ENCODE data around the gene RAB40C.
"Not testable (repeated sequence)": the region's sequence is repeated elsewhere in the genome, so short reads cannot be mapped to it uniquely, and the experiment has no call there.

The RAB40C gene

GRCh38 chr16:591231-591630 is 1.4 kb downstream of the RAB40C start:
- no peak for DNase-seq

GRCh38 chr16:591892-592517 is 2.1 kb downstream of the RAB40C start:
- no peak for DNase-seq

- no peak for DNase-seq
Measured at GRCh38 chr16:592518-593306, 2.8 kb downstream of the RAB40C start.

- DNase-seq: no peak
Measured at GRCh38 chr16:593406-593805, 3.5 kb downstream of the RAB40C start.

GRCh38 chr16:593807-594206 is 3.9 kb downstream of the RAB40C start:
- no peak for DNase-seq

GRCh38 chr16:595094-595528 is 5.2 kb downstream of the RAB40C start:
- DNase-seq: no peak

GRCh38 chr16:595942-596735 is 6.3 kb downstream of the RAB40C start:
- no peak for DNase-seq

- no peak for DNase-seq
Measured at GRCh38 chr16:596736-597060, 6.8 kb downstream of the RAB40C start.

GRCh38 chr16:597655-598054 is 7.8 kb downstream of the RAB40C start:
- not testable (repeated sequence) for DNase-seq

- DNase-seq: no peak
Measured at GRCh38 chr16:598823-599739, 9.2 kb downstream of the RAB40C start.

- no peak for DNase-seq
Measured at GRCh38 chr16:600781-601180, 10.9 kb downstream of the RAB40C start.

GRCh38 chr16:603933-604332 is 14.1 kb downstream of the RAB40C start:
- DNase-seq: no peak

- no peak for DNase-seq
Measured at GRCh38 chr16:606656-607307, 16.9 kb downstream of the RAB40C start.

GRCh38 chr16:608019-608418 is 18.2 kb downstream of the RAB40C start:
- no peak for DNase-seq

- no peak for DNase-seq
Measured at GRCh38 chr16:609316-609715, 19.4 kb downstream of the RAB40C start.

GRCh38 chr16:609984-610383 is 20.1 kb downstream of the RAB40C start:
- DNase-seq: no peak

GRCh38 chr16:610513-611381 is 20.9 kb downstream of the RAB40C start:
- peak; percentile 34 for DNase-seq

GRCh38 chr16:615122-615521 is 25.3 kb downstream of the RAB40C start:
- no peak for DNase-seq

GRCh38 chr16:616733-617586 is 27.1 kb downstream of the RAB40C start:
- DNase-seq: no peak

GRCh38 chr16:617855-618254 is 28.0 kb downstream of the RAB40C start:
- no peak for DNase-seq
